K562 (cell line): ENCODE data around the gene POLD4. TPM values are rescaled to one million over a fixed set of nuclear protein-coding genes. Genes with fewer than 3 reads are reported as not detected.

Experiments
- BHLHE40 ChIP-seq: IDR thresholded peaks from 2 replicates; pipeline ENCODE4 v1.6.1; 2011; ENCODE audit warnings: low read length, improper control_type of control experiment
- CBX8 ChIP-seq: fragments of 200-600 bp; sonication (generic); IDR thresholded peaks from 2 replicates; pipeline ENCODE4 v1.6.1; 2012; ENCODE audit warnings: borderline replicate concordance, mixed run types, low read depth, mild to moderate bottlenecking, moderate library complexity, mixed read lengths, low read length, control low read depth, inconsistent platforms; ENCODE audit not compliant: poor library complexity, severe bottlenecking; ENCODE audit errors: extremely low read depth
- CHD4 ChIP-seq: fragments of 200-600 bp; sonication (generic); IDR thresholded peaks from 3 replicates; pipeline ENCODE4 v1.6.1; 2012; ENCODE audit warnings: low read depth, mild to moderate bottlenecking, mixed read lengths, low read length, inconsistent platforms; ENCODE audit not compliant: insufficient read depth, insufficient replicate concordance, poor library complexity, severe bottlenecking
- ILK ChIP-seq: fragments of 450-650 bp; IDR thresholded peaks from 2 replicates; pipeline ENCODE4 v1.6.1; 2016; ENCODE audit warnings: missing genetic modification characterization, low read depth, mild to moderate bottlenecking, missing compliant biosample characterization, moderate library complexity, borderline replicate concordance
- KDM5B ChIP-seq: fragments of 200-600 bp; sonication (generic); IDR thresholded peaks from 2 replicates; pipeline ENCODE4 v1.6.1; 2012; ENCODE audit warnings: low read depth, mild to moderate bottlenecking, moderate library complexity, low read length, control low read depth, inconsistent platforms; ENCODE audit not compliant: insufficient replicate concordance
- KLF6 ChIP-seq: fragments of 250-450 bp; sonication (Bioruptor Pico); IDR thresholded peaks from 2 replicates; pipeline ENCODE4 v1.4.0; 2020; ENCODE audit warnings: mild to moderate bottlenecking, moderate library complexity, borderline replicate concordance
- MXI1 ChIP-seq: IDR thresholded peaks from 2 replicates; pipeline ENCODE4 v1.6.1; 2011; ENCODE audit warnings: low read depth, mild to moderate bottlenecking, improper control_type of control experiment, low read length
- MYC ChIP-seq, 2 experiments: fragments of 250-450 bp in 1 of 2; sonication (Bioruptor Pico) in 1 of 2; IDR thresholded peaks; 2 replicates each; pipeline versions ENCODE4 v1.5.1 to v1.6.1; 2012 to 2021; ENCODE audit warnings: low read depth in 2 of 2, borderline replicate concordance in 1 of 2, improper control_type of control experiment in 1 of 2, low read length in 1 of 2, mild to moderate bottlenecking in 1 of 2, moderate library complexity in 1 of 2
- NR3C1 ChIP-seq: sonication (generic); formaldehyde crosslinking; IDR thresholded peaks from 2 replicates; pipeline ENCODE4 v1.8.1; 2022; ENCODE audit warnings: missing genetic modification reagents
- RCOR1 ChIP-seq, 2 experiments: IDR thresholded peaks; 2 replicates each; pipeline ENCODE4 v1.6.1; 2012; ENCODE audit warnings: low read depth in 2 of 2, low read length in 2 of 2, borderline replicate concordance in 1 of 2, improper control_type of control experiment in 1 of 2
- TCFL5 ChIP-seq: fragments of 250-450 bp; sonication (Bioruptor Pico); conservative IDR thresholded peaks from 2 replicates; pipeline ENCODE4 v1.6.1; 2021; ENCODE audit warnings: mild to moderate bottlenecking, moderate library complexity, matching md5 sums
- ZNF165 ChIP-seq: fragments of 250-450 bp; sonication (Bioruptor Pico); IDR thresholded peaks from 2 replicates; pipeline ENCODE4 v1.4.0; 2020; ENCODE audit warnings: borderline replicate concordance
- ZNF444 ChIP-seq: fragments of 250-450 bp; sonication (Bioruptor Pico); IDR thresholded peaks from 2 replicates; pipeline ENCODE4 v1.4.0; 2020; ENCODE audit warnings: mild to moderate bottlenecking, moderate library complexity
- polyA plus RNA-seq, 8 experiments: library from polyadenylated mRNA; depleted of rRNA in 4 of 8; stranded (reverse) in 5 of 8; unstranded in 3 of 8; fragments of >200 nt; fragmentation: Nextera tagmentation in 2 of 8; fragmentation: Illumina TruSeq in 1 of 8; extraction: Ambion mirVana in 2 of 8; extraction: Trizol in 1 of 8; gene quantifications; 2 replicates each; pipeline versions ENCODE4 v1.2.1 to v1.2.3, GENCODE V29; 2011 to 2014; ENCODE audit warnings: inconsistent platforms in 1 of 8, missing spikeins in 1 of 8
- total RNA-seq, 7 experiments: library from RNA; depleted of rRNA in 6 of 7; stranded (reverse); fragments of >200 nt in 6 of 7; fragmentation: Illumina TruSeq in 2 of 7; extraction: Trizol in 2 of 7; gene quantifications; 2 replicates each; pipeline versions ENCODE4 v1.2.1 to v1.2.3, GENCODE V29; 2011 to 2021; ENCODE audit warnings: low replicate concordance in 1 of 7
- TF ChIP-seq, protein P1 (sequence below): fragments of 150-350 bp; IDR thresholded peaks from 2 replicates; pipeline ENCODE4 v1.6.1; 2014; ENCODE audit warnings: low read depth, mild to moderate bottlenecking, low read length, borderline replicate concordance
- TF ChIP-seq, protein P2 (sequence below): fragments of 250-450 bp; sonication (Bioruptor Pico); IDR thresholded peaks from 2 replicates; pipeline ENCODE4 v1.9.0; 2021; ENCODE audit warnings: mild to moderate bottlenecking, inconsistent platforms
- TF ChIP-seq, protein P3 (sequence below): sonication (generic); formaldehyde crosslinking; IDR thresholded peaks from 2 replicates; pipeline ENCODE4 v1.8.0; 2023; ENCODE audit warnings: mild to moderate bottlenecking, missing genetic modification reagents

The POLD4 gene
- total and polyA plus RNA-seq, 9 of the 15 experiments (the other 6 are each of a cell fraction or from before 2014, with no cell fraction given): 5.8 to 64.5 (median 18.3) TPM

DNA sequence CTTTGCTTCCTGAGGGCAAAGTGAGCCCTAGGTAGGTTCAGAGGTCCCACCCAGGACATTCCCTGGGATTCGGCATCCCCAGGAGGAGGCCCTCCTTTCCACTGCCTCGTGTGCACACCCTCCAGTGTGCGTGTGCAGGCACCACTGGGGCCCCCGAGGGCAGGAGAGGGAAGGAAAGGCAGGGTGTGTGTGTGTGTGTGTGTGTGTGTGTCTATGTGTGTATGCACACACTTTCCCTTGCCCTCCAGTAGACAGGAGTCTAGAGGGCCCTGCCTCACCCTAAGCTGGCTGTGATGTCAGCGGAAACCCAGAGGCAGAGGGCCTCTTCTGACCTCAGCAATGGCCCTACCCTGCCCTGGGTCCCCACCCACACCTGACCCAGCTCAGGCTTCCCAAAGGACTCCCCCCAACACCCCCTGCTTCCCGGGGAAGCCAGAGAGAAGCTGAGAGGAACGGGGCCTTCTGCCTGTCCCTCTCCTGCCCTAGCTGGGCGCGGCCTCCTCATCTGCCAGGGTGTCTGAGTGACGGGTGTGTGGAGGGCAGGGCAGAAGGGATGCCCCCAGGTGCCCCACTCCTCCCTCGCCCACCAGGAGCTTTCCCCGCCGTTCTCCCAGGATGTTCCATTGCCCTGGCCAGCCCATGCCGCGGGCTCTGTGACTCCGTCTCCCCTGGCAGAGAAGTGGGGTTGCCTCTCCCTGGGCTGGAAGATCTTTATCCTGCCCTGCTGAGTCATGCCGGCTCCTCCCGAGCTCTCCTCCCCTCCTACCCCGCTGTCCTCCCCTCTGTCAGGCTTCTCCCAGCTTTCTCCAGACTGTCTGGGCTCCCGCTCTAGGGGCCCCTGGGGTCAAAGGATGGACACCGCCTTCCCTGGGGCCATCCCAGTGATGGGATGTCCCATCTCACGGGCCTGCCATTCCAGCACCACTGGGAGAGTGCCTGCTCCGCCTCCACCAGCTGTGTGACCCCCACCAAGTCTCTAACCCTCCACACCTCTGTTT is 26.0 kb upstream of the POLD4 start (continued):
- TF ChIP-seq, protein P1, sequence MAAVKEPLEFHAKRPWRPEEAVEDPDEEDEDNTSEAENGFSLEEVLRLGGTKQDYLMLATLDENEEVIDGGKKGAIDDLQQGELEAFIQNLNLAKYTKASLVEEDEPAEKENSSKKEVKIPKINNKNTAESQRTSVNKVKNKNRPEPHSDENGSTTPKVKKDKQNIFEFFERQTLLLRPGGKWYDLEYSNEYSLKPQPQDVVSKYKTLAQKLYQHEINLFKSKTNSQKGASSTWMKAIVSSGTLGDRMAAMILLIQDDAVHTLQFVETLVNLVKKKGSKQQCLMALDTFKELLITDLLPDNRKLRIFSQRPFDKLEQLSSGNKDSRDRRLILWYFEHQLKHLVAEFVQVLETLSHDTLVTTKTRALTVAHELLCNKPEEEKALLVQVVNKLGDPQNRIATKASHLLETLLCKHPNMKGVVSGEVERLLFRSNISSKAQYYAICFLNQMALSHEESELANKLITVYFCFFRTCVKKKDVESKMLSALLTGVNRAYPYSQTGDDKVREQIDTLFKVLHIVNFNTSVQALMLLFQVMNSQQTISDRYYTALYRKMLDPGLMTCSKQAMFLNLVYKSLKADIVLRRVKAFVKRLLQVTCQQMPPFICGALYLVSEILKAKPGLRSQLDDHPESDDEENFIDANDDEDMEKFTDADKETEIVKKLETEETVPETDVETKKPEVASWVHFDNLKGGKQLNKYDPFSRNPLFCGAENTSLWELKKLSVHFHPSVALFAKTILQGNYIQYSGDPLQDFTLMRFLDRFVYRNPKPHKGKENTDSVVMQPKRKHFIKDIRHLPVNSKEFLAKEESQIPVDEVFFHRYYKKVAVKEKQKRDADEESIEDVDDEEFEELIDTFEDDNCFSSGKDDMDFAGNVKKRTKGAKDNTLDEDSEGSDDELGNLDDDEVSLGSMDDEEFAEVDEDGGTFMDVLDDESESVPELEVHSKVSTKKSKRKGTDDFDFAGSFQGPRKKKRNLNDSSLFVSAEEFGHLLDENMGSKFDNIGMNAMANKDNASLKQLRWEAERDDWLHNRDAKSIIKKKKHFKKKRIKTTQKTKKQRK: no peak
- TF ChIP-seq KLF6 (CRISPR knock-in tag) (no peak), MYC (IDR thresholded peaks at IDR 0.05; ENCODE audit: low read depth, low read length) (no peak), MYC (CRISPR knock-in tag; IDR thresholded peaks at IDR 0.05; ENCODE audit: borderline replicate concordance, low read depth) (no peak), NR3C1 (CRISPR knock-in tag) (no peak), CHD4 (no peak), KDM5B (no peak), ZNF444 (CRISPR knock-in tag) (no peak), MXI1 (no peak), ILK (no peak), TCFL5 (no peak), RCOR1 (IDR thresholded peaks at IDR 0.05; ENCODE audit: borderline replicate concordance in 1 of 2, low read depth in 2 of 2, low read length in 2 of 2) (peak in 1 of 2 experiments; percentile 54; a peak in 1 of 4 replicates), BHLHE40 (no peak), CBX8 (no peak), ZNF165 (CRISPR knock-in tag) (0 out of 2 replicates have a peak, but pooled peaks have one; percentile 18)
- TF ChIP-seq, protein P2, sequence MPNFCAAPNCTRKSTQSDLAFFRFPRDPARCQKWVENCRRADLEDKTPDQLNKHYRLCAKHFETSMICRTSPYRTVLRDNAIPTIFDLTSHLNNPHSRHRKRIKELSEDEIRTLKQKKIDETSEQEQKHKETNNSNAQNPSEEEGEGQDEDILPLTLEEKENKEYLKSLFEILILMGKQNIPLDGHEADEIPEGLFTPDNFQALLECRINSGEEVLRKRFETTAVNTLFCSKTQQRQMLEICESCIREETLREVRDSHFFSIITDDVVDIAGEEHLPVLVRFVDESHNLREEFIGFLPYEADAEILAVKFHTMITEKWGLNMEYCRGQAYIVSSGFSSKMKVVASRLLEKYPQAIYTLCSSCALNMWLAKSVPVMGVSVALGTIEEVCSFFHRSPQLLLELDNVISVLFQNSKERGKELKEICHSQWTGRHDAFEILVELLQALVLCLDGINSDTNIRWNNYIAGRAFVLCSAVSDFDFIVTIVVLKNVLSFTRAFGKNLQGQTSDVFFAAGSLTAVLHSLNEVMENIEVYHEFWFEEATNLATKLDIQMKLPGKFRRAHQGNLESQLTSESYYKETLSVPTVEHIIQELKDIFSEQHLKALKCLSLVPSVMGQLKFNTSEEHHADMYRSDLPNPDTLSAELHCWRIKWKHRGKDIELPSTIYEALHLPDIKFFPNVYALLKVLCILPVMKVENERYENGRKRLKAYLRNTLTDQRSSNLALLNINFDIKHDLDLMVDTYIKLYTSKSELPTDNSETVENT (CRISPR knock-in tag): no peak
- TF ChIP-seq, protein P3, sequence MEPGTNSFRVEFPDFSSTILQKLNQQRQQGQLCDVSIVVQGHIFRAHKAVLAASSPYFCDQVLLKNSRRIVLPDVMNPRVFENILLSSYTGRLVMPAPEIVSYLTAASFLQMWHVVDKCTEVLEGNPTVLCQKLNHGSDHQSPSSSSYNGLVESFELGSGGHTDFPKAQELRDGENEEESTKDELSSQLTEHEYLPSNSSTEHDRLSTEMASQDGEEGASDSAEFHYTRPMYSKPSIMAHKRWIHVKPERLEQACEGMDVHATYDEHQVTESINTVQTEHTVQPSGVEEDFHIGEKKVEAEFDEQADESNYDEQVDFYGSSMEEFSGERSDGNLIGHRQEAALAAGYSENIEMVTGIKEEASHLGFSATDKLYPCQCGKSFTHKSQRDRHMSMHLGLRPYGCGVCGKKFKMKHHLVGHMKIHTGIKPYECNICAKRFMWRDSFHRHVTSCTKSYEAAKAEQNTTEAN (CRISPR knock-in tag): no peak
